ENCODE data around the gene SMYD2.
A peak's percentile ranks its signal among the peaks of the same experiment; 100 is the strongest.

Gene SMYD2

GRCh38 chr1:214330715-214331114, 49.8 kb downstream of the SMYD2 start:
- no peak for DNase-seq

DNA sequence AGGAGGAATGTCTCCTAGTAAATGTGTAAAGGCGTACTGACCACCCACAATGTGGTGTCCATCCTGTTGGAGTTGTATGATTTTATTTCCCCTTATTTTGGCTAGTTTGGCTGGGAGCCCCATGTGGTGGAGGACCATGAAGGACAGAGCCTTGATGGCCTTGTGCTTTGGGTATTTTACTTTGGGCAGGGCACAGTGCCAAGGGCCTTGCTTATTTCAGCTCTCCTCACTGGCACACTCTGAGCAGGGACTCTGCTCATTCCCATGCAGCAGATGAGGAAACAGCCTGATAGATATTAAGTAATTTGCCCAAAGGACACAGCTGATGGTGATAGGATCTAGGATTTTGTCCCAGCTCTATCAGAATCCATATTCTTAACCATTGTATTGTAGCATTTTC, 50.2 kb downstream of the SMYD2 start:
- no peak for DNase-seq

- DNase-seq: peak; percentile 74
Observed at GRCh38 chr1:214331827-214332423, 51.0 kb downstream of the SMYD2 start.

DNA sequence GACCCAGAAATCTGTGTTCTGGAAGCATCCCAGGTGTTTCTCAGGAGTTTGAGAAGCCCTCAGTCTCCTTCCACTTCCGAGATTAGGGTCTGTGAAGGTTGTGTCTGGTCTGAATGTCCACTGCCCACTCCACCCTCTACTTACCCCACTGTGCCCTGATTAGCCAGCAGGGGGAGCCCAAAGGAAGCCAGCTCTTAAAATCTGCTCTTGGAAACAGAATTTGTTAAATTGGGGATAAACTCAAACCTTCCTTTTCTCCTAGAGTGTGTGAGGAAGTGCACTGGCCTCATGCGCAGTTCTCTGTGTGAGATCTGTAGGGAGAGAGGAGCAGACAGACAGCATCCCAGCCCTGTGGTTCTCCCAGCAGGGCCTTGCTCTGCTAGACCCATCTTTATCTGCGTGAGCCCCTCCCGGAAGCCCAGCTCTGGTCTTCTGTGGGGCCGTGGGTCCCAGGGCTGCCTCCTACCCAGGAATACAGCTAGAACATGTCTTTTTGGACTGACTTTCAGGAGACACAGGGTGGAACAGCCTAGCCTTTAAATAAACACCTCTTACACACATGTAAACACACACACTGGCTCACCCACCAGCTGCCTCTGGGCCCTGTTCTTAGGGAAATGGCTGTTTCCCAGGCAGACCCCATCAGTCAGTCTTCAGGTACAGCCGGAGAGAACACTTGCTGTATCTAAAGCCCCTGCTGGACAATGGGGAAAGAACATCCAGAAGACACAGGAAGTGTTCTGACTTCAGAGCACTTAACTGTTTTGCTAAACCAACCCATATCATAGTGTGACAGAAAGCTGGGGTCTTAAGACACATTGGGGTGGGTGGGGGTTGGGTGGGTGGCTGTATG, 52.2 kb downstream of the SMYD2 start:
- DNase-seq: peak; percentile 63

- no peak for DNase-seq
Observed at GRCh38 chr1:214335567-214335966, 54.6 kb downstream of the SMYD2 start.

DNA sequence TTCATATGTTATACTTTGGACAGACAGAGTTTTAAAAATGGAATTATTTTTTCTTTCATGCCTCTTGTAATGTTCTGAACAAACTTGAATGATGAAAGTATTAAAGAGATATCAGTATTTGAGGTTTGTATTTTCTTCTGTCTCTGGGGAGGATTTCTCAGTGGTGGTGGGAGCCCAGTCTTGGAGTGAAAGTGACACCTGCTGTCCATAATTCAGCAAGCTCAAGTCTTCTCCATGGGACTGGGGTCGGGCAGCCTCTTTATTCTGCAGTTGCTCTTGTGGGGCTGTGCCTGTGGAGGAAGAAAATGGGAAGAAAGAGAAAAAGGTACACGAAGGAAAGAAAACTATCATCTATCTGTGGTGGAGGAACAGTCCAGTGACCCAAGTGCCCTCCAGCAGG, 56.1 kb downstream of the SMYD2 start:
- DNase-seq: no peak

DNA sequence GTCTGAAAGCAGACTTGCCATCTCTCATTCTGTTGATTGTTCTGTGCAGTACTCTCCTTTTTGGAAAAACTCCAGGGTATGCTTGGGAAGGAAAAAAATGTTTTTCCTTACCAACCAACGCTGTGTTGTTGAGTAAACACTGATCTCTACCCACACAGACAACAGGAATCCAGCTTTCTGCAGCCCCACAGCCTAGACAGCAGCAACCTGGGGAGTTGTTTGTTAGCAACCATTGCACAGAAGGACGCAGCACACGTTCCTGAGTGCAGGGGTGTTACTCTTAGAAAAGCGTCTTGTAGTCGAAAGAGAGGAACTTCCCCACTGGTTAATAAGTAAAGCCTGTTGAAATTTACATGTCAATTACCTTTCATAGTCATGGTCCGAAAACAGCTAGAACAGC, 56.6 kb downstream of the SMYD2 start:
- no peak for DNase-seq

DNA sequence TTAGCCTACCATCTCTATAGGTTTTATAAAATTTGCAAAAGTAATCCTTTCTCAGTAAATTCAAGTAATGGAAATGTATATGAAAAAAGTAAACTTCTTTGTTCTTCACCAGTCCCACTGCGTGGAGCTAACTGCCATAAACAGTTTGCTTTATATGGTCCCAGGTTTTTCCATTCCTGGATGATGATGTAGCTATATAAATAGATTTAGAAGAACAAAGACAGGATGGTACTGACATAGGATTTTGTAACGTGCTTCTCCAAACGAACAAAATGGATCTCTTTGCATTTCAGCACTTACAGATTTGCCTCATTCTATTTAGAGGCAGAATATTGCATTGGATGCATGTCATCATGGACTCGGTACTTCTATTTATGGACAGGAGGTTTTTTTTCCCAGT, 57.3 kb downstream of the SMYD2 start:
- DNase-seq: no peak

GRCh38 chr1:214341459-214341858, 60.5 kb downstream of the SMYD2 start:
- no peak for DNase-seq

GRCh38 chr1:214341932-214342331, 61.0 kb downstream of the SMYD2 start:
- DNase-seq: no peak

DNA sequence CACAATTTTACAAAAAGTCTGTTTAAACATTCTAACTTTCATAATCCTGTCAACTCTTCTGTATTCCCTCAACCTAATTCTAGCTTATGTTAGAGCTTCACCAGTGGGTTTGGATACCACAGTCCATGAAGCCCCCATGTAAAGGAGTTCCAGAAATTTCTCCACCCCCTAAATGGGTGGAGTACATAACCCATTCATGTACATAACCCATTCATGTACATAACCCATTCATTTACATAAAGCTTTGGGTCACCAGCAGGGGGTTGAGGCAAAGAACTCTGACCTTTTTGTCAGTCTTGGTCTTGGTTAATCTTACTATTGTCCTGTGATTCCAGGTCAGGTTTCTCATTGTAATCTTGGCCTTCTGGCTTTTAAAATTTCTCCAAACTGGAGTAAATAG, 61.6 kb downstream of the SMYD2 start:
- no peak for DNase-seq

DNA sequence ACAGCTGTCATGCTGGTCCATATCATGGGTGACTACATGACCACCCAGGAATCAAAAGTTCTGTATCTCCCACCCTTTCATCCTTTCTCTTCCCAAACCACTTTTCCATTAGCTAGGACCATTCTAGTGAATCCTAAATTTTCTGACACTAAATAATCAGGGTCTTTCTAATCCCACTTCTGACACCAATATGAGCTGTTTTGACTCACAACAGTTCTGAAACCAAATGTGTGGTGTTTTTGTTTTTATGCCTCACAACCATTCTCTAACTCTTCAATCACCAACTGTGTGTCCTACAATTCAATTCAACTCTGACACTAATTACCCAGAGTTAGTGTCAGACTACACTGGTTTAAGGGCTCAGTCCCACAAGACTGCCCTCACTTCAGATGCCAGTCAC, 63.9 kb downstream of the SMYD2 start:
- no peak for DNase-seq

DNA sequence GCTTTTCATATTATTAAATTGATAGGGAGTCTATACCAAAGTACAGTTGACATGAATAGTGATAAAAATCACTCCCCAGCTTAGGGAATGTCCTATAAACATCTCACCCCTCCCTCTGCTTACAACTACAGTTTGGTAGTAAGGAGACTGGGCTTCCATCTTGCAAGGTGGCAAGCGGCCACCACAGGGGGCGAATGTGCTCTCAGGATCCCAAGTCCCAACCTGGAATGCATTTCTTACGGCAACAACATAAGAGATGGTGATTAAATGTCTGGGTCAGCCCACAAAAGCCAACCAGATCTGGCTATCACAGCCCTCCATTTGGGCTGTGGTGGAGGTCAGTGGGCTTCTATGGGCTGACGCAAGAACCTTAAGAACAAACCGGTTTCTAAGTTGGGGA, 68.0 kb downstream of the SMYD2 start:
- DNase-seq: no peak

DNA sequence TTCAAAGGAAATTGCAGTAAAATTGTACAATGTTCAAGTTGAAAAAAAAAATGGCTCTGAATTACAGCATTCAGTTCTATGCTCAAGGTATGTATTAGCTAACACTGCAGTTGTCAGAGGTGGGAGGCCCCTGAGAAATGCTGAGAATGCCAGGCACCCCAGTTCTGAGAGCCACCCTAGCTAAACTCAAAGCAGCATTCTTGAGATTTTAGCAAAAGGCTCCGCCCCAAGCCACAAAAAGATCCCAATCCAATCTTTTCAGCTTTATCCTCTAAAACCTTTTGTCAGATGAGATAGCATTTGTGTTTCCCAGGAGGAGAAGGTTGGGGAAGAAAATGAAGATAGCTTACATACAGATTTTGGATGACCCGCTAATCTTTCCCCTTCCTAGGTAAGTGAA, 68.8 kb downstream of the SMYD2 start:
- no peak for DNase-seq

DNA sequence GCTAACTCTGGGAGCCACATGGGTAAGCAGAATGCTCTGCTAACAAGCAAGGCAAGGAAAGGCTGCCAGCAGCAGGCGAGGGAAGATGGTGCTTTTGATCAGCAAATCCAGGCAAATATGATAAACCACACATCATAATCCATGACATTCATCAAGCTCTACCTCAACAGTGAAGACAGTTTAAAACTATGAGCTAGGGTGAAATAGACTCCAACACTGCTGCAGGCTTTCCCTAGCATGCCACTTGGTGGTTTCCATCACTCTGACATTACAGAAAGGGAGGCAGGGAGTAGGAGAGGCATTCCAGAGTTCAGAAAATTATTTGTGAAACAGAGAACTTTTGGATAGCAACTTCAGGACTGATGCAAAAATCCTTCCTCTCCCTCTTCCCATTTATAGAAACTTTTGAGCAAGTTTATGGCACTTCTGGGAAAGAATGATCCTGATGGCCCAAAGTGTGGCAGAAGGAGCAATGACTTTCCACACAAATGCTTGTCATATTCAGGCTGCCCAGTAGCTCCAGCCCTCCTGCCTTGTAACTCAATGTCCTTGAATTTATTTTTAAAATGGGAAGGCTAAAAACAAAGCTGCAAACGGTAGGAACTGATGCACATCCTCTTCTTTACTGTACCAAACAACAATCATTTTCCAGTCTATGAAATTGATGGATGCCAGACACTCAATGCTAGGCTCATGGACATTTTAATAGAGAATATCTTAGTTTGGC, 70.8 kb downstream of the SMYD2 start:
- no peak for DNase-seq

- DNase-seq: no peak
Observed at GRCh38 chr1:214352838-214353237, 71.9 kb downstream of the SMYD2 start.

DNA sequence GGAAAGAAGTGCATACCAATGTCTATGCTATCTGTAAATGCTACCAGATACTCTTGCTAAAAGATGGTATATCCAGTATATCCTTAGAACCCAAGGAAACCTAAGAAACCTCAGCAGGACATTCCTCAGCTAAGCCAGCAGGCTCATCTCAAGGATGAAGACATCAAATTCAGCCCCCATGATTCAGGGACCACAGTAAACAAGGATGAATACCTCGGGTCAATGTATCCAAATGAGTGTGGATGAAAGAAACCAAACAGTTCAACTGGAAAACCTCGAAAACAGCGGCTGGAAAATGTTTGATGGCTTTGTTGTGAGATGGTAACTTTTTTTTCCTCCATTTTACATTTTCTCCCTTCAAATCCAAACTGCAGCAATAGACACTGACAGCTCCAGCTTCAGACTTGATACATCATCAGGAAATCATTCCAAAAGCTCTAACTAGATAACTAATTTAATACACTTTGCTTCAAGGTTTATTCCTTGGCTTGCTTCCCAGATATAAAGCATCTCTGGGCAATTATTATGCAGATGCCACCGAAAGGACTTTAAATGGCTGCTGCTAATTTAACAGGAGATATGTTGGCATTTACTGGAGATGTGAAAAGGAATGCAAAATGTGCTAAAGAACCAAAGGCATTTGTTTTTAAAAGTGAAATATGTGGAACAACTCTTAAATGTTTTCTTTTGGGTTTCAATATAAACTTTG, 73.6 kb downstream of the SMYD2 start:
- no peak for DNase-seq

GRCh38 chr1:214360116-214360515, 79.2 kb downstream of the SMYD2 start:
- no peak for DNase-seq

- no peak for DNase-seq
Observed at GRCh38 chr1:214360525-214361164, 79.7 kb downstream of the SMYD2 start.

- no peak for DNase-seq
Observed at GRCh38 chr1:214361636-214362035, 80.7 kb downstream of the SMYD2 start.

DNA sequence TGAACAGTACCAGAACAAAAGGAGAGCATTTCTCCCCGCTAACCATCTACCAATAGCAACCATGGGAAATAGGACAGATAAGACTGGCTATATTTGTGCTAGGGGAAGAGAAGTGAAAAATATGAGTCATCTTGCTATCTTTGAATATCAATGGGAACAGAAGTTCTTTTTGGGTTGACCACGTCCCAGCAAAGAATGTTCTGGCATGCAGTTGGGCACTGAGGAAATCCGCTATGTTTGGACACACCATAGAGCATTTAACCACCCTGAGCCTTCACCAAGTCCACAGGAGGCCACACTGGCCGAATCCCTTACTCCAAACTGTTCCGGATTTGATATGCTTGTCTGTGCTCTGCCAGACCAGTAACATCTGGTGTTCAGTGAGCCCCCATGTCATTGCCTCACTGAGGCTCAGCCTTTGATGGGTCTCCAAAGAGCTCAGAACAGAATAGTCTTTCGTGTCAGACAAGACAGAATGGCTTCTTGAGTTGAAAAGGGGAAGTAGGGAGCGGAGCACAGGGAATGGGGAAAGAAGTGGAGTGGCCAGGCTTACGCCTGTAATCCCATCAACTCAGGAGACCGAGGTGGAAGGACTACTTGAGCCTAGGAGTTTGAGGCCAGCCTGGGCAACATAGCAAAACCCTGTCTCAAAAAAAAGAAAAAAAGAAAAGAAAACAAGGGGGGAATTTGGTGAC, 81.4 kb downstream of the SMYD2 start:
- no peak for DNase-seq

DNA sequence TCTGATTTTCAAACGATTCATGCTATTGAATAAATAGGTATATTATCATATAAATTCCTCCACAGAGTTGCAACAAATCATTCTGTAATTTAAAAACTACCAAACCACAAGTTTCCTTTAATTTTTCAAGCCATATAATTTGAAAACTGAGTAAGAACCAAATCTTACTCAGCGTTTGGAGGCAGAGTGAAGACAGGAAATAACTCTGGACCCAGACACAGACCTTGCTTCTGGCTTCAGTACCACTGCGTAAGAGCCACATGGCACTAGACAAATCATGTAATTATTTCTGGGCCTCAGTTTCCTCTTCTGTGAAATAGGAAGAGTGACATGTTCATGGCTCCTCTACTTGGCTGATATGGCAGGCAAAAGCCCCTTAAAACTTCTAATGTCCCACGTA, 82.4 kb downstream of the SMYD2 start:
- DNase-seq: peak; percentile 18
